Vagina (tissue), 2 donors: Measurements from ENCODE around the gene EBLN1. TPM values are rescaled to one million over a fixed set of nuclear protein-coding genes. Genes with fewer than 3 reads are reported as not detected.

Experiments
- DNase-seq, 2 donors: peaks; one replicate each; pipeline ENCODE4 v3.0.0-alpha.2; 2017; ENCODE audit errors: extremely low spot score in 2 of 2
- H3K27ac ChIP-seq: fragments of 200-600 bp; sonication (generic); one replicate; pipeline ENCODE4 v1.5.1; 2019
- H3K27me3 ChIP-seq: fragments of 200-600 bp; sonication (generic); one replicate; pipeline ENCODE4 v1.5.1; 2019
- H3K36me3 ChIP-seq, 2 donors: fragments of 200-600 bp; sonication (generic); one replicate each; pipeline ENCODE4 v1.5.1; 2017 to 2019
- H3K4me1 ChIP-seq: fragments of 200-600 bp; sonication (generic); one replicate; pipeline ENCODE4 v1.5.1; 2019
- H3K4me3 ChIP-seq, 2 donors: fragments of 200-600 bp; sonication (generic); 1 replicate in 1 of 2; 2 replicates in 1 of 2; pipeline ENCODE4 v1.5.1; 2016 to 2019
- H3K9me3 ChIP-seq: fragments of 200-600 bp; sonication (generic); one replicate; pipeline ENCODE4 v1.5.1; 2019
- POLR2A ChIP-seq, 2 donors: fragments of 450-650 bp; IDR thresholded peaks; one replicate each; pipeline ENCODE4 v1.6.1; 2017; ENCODE audit warnings: antibody characterized with exemption in 2 of 2, mild to moderate bottlenecking in 2 of 2, moderate library complexity in 2 of 2
- POLR2AphosphoS5 ChIP-seq, 2 donors: sonication (generic); formaldehyde crosslinking; IDR thresholded peaks; one replicate each; pipeline ENCODE4 v1.9.0; 2017; ENCODE audit warnings: antibody characterized with exemption in 2 of 2, mild to moderate bottlenecking in 2 of 2, low read depth in 1 of 2; ENCODE audit not compliant: insufficient read depth in 1 of 2
- intact Hi-C: fragments of 100-400 bp; cut with DNase I; formaldehyde crosslinking; loops from one replicate; pipeline ENCODE4 v1.15.1; 2023
- total RNA-seq: library from RNA; depleted of rRNA; stranded (reverse); fragments of >200 nt; gene quantifications from one replicate; pipeline ENCODE4 v1.2.3, GENCODE V29; 2016
- TF ChIP-seq, protein P1 (sequence below), 3 experiments: fragments of 450-650 bp in 2 of 3; fragments of 200-600 bp in 1 of 3; sonication (generic) in 1 of 3; IDR thresholded peaks; one replicate each; pipeline ENCODE4 v1.5.1; 2017 to 2019; ENCODE audit warnings: antibody characterized with exemption in 3 of 3, mild to moderate bottlenecking in 2 of 3, moderate library complexity in 2 of 3

EBLN1 gene
- total RNA-seq, 1 donor from 2014 or later: not detected

DNA sequence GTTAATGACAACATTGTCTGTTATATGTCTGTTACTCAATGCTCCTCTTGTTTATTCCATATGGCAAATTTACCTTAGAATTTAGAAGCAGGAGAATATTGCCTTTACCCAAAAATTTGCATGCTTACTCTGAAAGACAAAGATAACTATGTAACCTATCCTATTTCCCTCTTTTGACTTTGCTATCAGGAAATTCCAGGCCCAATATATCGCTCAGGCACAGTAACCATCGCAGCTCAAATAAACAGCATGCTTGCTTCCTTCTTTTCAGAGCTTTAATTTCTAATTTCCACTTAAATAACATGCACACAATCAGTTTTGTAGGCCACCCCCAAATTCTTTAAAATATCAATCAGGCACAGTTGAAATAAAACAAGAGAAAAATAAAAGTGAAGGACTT is 57.8 kb downstream of the EBLN1 start:
- Histone ChIP-seq H3K36me3 (no peaks in the 10 kb centered on the region), H3K9me3 (no peaks in the 10 kb centered on the region), H3K4me1 (no peaks in the 10 kb centered on the region), H3K27me3 (no peaks in the 10 kb centered on the region), H3K4me3 (no peak overlapping the region), H3K27ac (no peak overlapping the region)
- intact Hi-C loops: no loop called here
- TF ChIP-seq, protein P1, sequence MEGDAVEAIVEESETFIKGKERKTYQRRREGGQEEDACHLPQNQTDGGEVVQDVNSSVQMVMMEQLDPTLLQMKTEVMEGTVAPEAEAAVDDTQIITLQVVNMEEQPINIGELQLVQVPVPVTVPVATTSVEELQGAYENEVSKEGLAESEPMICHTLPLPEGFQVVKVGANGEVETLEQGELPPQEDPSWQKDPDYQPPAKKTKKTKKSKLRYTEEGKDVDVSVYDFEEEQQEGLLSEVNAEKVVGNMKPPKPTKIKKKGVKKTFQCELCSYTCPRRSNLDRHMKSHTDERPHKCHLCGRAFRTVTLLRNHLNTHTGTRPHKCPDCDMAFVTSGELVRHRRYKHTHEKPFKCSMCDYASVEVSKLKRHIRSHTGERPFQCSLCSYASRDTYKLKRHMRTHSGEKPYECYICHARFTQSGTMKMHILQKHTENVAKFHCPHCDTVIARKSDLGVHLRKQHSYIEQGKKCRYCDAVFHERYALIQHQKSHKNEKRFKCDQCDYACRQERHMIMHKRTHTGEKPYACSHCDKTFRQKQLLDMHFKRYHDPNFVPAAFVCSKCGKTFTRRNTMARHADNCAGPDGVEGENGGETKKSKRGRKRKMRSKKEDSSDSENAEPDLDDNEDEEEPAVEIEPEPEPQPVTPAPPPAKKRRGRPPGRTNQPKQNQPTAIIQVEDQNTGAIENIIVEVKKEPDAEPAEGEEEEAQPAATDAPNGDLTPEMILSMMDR (IDR thresholded peaks at IDR 0.05): no peak
- DNase-seq: no peak

DNA sequence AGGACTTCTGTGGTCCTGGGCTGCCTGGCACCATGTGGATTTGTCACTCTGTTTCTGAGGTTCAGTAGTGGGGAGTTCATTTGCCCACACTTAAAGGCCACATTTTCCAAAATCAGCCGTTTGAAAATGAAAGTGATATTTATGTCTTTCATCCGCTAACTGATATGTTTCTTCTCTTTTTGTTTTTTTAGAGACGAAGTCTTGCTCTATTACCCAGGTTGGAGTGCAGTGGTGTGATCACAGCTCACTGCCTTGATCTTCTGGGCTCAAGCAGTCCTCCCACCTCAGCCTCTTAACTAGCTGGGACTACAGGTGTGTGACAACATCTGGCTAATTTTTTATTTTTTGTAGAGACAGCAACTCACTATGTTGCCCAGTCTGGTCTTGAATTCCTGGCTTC is 58.6 kb downstream of the EBLN1 start:
- no peaks in the 10 kb centered on the region for H3K27me3 ChIP-seq
- no peak overlapping the region for H3K27ac ChIP-seq
- no peak for DNase-seq
- no peaks in the 10 kb centered on the region for H3K36me3 ChIP-seq
- intact Hi-C loops: no loop called here
- no peaks in the 10 kb centered on the region for H3K4me1 ChIP-seq
- no peaks in the 10 kb centered on the region for H3K9me3 ChIP-seq
- TF ChIP-seq, protein P1 (IDR thresholded peaks at IDR 0.05): no peak
- TF ChIP-seq POLR2A (IDR thresholded peaks at IDR 0.05): no peak
- no peak for TF ChIP-seq POLR2AphosphoS5 (IDR thresholded peaks at IDR 0.05; ENCODE audit: insufficient read depth in 1 of 2, low read depth in 1 of 2)
- H3K4me3 ChIP-seq: no peak overlapping the region

Other genes with a start within 250 kb of the EBLN1 start
- gene DNAJC1, start 214.3 kb downstream of the EBLN1 start, total RNA-seq: 40.0 TPM
- 27.0 TPM for gene COMMD3, start 98.4 kb upstream of the EBLN1 start, total RNA-seq
- gene BMI1, start 103.1 kb upstream of the EBLN1 start, total RNA-seq: 44.7 TPM
- gene SPAG6, start 127.5 kb upstream of the EBLN1 start, total RNA-seq: not detected